ENCODE data around the gene MTHFD1L. TPM values are rescaled to one million over a fixed set of nuclear protein-coding genes. Genes with fewer than 3 reads are reported as not detected.

Gene MTHFD1L
- total and polyA plus RNA-seq, 3 donors from 2014 or later = 23.4 to 35.3 (median 29.5) TPM

GRCh38 chr6:151137542-151137941 is 272.0 kb downstream of the MTHFD1L start:
- no peaks in the 10 kb centered on the region for H3K36me3 ChIP-seq (ENCODE audit: low read depth, missing control alignments)
- H3K4me1 ChIP-seq = peaks cover 19% of the 10 kb centered on the region
- no peaks in the 10 kb centered on the region for H3K9me3 ChIP-seq
- intact Hi-C loops (cut with DNase I; ENCODE audit: low total_unique reads) = no loop called here
- H3K4me3 ChIP-seq = no peak overlapping the region
- H3K27ac ChIP-seq = no peak overlapping the region
- TF ChIP-seq POLR2A (IDR thresholded peaks at IDR 0.05) (no peak), CTCF (IDR thresholded peaks at IDR 0.05) (no peak)
- no peak for DNase-seq
- H3K27me3 ChIP-seq = no peaks in the 10 kb centered on the region
- 91 to 92% methylated on average over 6 of the region's 6 CpGs for WGBS, 2 donors

- Histone ChIP-seq H3K27ac (no peak overlapping the region), H3K36me3 (ENCODE audit: low read depth, missing control alignments) (no peaks in the 10 kb centered on the region), H3K9me3 (no peaks in the 10 kb centered on the region), H3K4me1 (peaks cover 33% of the 10 kb centered on the region), H3K27me3 (no peaks in the 10 kb centered on the region), H3K4me3 (no peak overlapping the region)
- WGBS, 2 donors = 88 to 90% methylated on average over 11 of the region's 11 CpGs
- DNase-seq = no peak
- intact Hi-C loops (cut with DNase I; ENCODE audit: low total_unique reads) = no loop called here
- TF ChIP-seq POLR2A (IDR thresholded peaks at IDR 0.05) (no peak), CTCF (IDR thresholded peaks at IDR 0.05) (no peak)
These were observed 274.0 kb downstream of the MTHFD1L start for GRCh38 chr6:151139524-151139923.

GRCh38 chr6:151140767-151141166 is 275.3 kb downstream of the MTHFD1L start:
- Histone ChIP-seq H3K27me3 (no peaks in the 10 kb centered on the region), H3K9me3 (no peaks in the 10 kb centered on the region), H3K4me3 (no peak overlapping the region), H3K27ac (peak overlapping the region in 1 of 2 donors; percentile 46), H3K36me3 (ENCODE audit: low read depth, missing control alignments) (no peaks in the 10 kb centered on the region), H3K4me1 (peaks cover 33% of the 10 kb centered on the region)
- intact Hi-C loops (cut with DNase I; ENCODE audit: low total_unique reads) = no loop called here
- no peak for DNase-seq
- no peak for TF ChIP-seq POLR2A (IDR thresholded peaks at IDR 0.05)
- TF ChIP-seq CTCF (IDR thresholded peaks at IDR 0.05) = no peak
- 67 to 70% methylated on average over 2 to 3 of the region's 3 CpGs for WGBS, 2 donors

- peak; percentile 68 for DNase-seq
- TF ChIP-seq CTCF (IDR thresholded peaks at IDR 0.05) (no peak), POLR2A (IDR thresholded peaks at IDR 0.05) (no peak)
These were observed 276.2 kb downstream of the MTHFD1L start for GRCh38 chr6:151141685-151142084.

GRCh38 chr6:151142676-151143075 is 277.2 kb downstream of the MTHFD1L start:
- Histone ChIP-seq H3K9me3 (no peaks in the 10 kb centered on the region), H3K4me3 (no peak overlapping the region), H3K27ac (peak overlapping the region in 1 of 2 donors; percentile 45), H3K36me3 (ENCODE audit: low read depth, missing control alignments) (no peaks in the 10 kb centered on the region), H3K27me3 (no peaks in the 10 kb centered on the region), H3K4me1 (peaks cover 31% of the 10 kb centered on the region)
- 84 to 93% methylated on average over 5 of the region's 5 CpGs for WGBS, 2 donors
- no peak for TF ChIP-seq POLR2A (IDR thresholded peaks at IDR 0.05)
- TF ChIP-seq CTCF (IDR thresholded peaks at IDR 0.05) = no peak
- intact Hi-C loops (cut with DNase I; ENCODE audit: low total_unique reads) = no loop called here
- DNase-seq = no peak

More at GRCh38 chr6:151141685-151142084, 276.2 kb downstream of the MTHFD1L start:
- Histone ChIP-seq H3K9me3 (no peaks in the 10 kb centered on the region), H3K36me3 (ENCODE audit: low read depth, missing control alignments) (no peaks in the 10 kb centered on the region), H3K4me1 (peaks cover 26% of the 10 kb centered on the region), H3K27ac (peak overlapping the region; percentile 15 to 46), H3K27me3 (no peaks in the 10 kb centered on the region), H3K4me3 (no peak overlapping the region)
- 40 to 44% methylated on average over 5 of the region's 5 CpGs for WGBS, 2 donors
- intact Hi-C loops (cut with DNase I; ENCODE audit: low total_unique reads) = no loop called here
